ENCODE results near the gene PARD3. TPM values are rescaled to one million over a fixed set of nuclear protein-coding genes. Genes with fewer than 3 reads are reported as not detected.
A peak's percentile ranks its signal among the peaks of the same experiment; 100 is the strongest.

Gene PARD3
- total RNA-seq, 3 donors from 2014 or later = 48.2 to 93.7 (median 60.6) TPM

DNA sequence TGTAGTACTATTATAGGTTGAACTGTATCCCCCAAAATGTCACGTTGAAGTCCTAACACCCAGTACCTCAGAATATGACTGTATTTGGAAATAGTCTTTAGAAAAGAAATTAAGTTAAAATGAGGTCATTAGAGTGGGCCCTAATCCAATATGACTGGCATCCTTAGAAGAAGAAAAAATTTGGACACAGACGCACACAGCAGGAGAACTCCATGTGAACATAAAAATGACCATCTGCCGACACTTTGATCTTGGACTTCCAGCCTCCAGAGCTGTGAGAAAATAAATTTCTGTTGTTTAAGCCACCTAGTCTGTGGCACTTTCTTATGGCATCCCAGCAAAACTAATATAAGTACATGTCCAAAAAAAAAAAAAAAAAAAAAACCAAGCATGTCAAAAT, 225.8 kb downstream of the PARD3 start:
- Histone ChIP-seq H3K9me3 (no peaks in the 10 kb centered on the region), H3K4me1 (no peaks in the 10 kb centered on the region), H3K4me3 (no peak overlapping the region), H3K27me3 (no peaks in the 10 kb centered on the region), H3K36me3 (no peaks in the 10 kb centered on the region), H3K27ac (no peak overlapping the region)
- intact Hi-C loops (cut with DNase I; ENCODE audit: low total_unique reads) = no loop called here
- TF ChIP-seq, protein P1, sequence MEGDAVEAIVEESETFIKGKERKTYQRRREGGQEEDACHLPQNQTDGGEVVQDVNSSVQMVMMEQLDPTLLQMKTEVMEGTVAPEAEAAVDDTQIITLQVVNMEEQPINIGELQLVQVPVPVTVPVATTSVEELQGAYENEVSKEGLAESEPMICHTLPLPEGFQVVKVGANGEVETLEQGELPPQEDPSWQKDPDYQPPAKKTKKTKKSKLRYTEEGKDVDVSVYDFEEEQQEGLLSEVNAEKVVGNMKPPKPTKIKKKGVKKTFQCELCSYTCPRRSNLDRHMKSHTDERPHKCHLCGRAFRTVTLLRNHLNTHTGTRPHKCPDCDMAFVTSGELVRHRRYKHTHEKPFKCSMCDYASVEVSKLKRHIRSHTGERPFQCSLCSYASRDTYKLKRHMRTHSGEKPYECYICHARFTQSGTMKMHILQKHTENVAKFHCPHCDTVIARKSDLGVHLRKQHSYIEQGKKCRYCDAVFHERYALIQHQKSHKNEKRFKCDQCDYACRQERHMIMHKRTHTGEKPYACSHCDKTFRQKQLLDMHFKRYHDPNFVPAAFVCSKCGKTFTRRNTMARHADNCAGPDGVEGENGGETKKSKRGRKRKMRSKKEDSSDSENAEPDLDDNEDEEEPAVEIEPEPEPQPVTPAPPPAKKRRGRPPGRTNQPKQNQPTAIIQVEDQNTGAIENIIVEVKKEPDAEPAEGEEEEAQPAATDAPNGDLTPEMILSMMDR (IDR thresholded peaks at IDR 0.05) = no peak
- TF ChIP-seq POLR2A (IDR thresholded peaks at IDR 0.05) = no peak
- TF ChIP-seq POLR2AphosphoS5 (IDR thresholded peaks at IDR 0.05) = no peak
- no peak for DNase-seq (ENCODE audit: low spot score in 2 of 2)

DNA sequence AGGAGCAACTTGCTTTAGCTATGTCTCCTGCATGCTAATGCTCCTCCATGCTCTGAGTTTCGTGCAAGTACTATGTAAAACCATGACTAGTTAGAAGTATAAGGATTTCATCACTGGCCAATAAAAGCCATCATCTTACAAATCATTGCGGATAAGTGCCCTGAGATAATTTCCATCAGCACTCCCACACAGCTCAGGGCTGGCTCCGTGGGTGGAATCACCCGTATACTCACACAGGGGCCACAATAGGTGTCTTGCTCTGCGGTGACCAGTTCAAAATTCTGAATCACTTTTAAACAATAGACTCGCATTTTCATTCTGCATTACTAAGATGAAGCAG, 227.4 kb downstream of the PARD3 start:
- DNase-seq (ENCODE audit: low spot score in 2 of 2) = no peak
- Histone ChIP-seq H3K4me3 (no peak overlapping the region), H3K36me3 (no peaks in the 10 kb centered on the region), H3K27ac (no peak overlapping the region), H3K27me3 (no peaks in the 10 kb centered on the region), H3K4me1 (no peaks in the 10 kb centered on the region), H3K9me3 (no peaks in the 10 kb centered on the region)
- TF ChIP-seq POLR2AphosphoS5 (IDR thresholded peaks at IDR 0.05) (no peak), POLR2A (IDR thresholded peaks at IDR 0.05) (no peak)
- TF ChIP-seq, protein P1 (IDR thresholded peaks at IDR 0.05) = no peak
- intact Hi-C loops (cut with DNase I; ENCODE audit: low total_unique reads) = no loop called here

DNA sequence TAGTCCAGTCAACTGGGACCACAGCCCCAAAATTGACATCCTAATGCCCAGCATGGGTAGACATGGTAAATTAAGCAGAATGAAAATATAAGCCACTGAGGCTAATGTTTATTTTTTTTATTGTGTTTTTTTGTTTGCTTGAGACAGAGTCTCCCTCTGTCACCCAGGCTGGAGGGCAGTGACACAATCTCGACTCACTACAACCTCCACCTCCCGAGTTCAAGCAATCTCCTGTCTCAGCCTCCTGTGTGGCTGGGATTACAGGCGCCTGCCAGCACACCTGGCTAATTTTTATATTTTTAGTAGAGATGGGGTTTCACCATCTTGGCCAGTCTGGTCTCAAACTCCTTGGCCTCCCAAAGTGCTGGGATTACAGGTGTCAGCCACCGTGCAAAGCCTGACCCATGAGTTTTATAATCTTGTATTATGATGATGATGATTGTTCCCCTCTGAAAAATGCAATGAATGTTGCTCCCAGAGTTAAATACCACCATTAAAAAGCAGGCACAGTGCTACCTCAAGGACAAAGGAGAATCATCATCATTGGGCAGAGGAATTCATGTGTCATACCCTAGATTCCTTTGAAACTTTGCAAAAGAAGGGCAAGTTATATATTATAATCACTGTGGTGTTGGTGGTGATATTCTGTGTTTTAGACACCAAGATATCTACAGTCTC, 228.0 kb downstream of the PARD3 start:
- no peaks in the 10 kb centered on the region for H3K4me1 ChIP-seq
- no peak for DNase-seq (ENCODE audit: low spot score in 2 of 2)
- intact Hi-C loops (cut with DNase I; ENCODE audit: low total_unique reads) = no loop called here
- TF ChIP-seq, protein P1 (IDR thresholded peaks at IDR 0.05) = no peak
- no peak for TF ChIP-seq POLR2AphosphoS5 (IDR thresholded peaks at IDR 0.05)
- TF ChIP-seq POLR2A (IDR thresholded peaks at IDR 0.05) = no peak
- no peaks in the 10 kb centered on the region for H3K36me3 ChIP-seq
- H3K4me3 ChIP-seq = no peak overlapping the region
- H3K27me3 ChIP-seq = no peaks in the 10 kb centered on the region
- H3K27ac ChIP-seq = no peak overlapping the region
- no peaks in the 10 kb centered on the region for H3K9me3 ChIP-seq

DNA sequence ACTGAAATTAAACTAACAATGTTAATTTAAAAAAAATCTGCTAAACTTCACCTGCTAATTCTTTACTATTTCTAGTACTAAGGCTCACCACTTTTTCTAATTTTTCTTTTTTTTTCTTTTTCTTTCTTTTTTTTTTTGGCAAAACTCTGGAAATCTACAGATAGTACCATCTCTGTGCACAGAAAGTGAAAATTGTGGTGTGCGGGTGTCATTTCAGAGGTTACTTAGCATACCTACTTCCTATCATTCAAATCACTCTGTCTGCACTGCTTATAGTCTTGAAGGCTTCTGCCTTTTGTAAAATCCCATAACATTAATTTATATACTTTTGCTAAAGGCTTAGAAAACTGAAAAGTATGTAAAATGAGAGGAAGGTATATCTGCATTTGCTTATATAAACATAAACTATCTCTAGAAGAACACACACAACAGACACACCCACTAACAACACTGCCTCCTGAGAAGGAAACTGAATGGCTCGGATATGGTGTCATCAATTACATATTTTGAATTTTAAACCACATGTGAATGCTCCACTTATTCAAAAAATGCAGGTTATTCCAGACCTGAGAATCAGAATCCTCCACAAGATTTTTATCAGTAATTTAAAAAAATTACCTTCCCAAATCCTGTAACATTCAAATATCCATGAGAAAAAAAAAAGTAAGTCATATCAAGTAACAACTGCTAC, 229.5 kb downstream of the PARD3 start:
- Histone ChIP-seq H3K4me3 (no peak overlapping the region), H3K27me3 (no peaks in the 10 kb centered on the region)

DNA sequence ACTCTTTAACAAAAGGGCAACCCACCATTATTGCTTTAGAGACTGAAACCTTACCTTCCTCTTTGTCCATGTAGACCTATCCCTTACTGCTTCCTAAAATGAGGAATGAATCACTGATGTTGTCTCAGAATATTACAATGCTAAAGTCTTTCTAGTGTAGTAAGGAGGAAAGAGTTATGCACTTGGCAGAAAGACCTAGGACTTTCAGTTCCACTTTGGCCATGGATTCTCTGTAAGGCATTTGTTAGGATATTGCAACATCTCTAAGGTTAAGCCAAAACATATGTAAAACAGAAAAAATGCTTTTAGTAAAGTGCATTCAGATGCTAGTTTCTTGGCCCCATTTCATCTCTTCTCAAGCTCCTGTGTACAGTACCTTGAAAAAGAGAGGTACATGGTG, 230.9 kb downstream of the PARD3 start:
- H3K27me3 ChIP-seq = no peaks in the 10 kb centered on the region
- no peaks in the 10 kb centered on the region for H3K36me3 ChIP-seq
- H3K4me1 ChIP-seq = no peaks in the 10 kb centered on the region
- H3K4me3 ChIP-seq = no peak overlapping the region
- H3K27ac ChIP-seq = no peak overlapping the region
- intact Hi-C loops (cut with DNase I; ENCODE audit: low total_unique reads) = loop anchor here (5.0 kb wide), 1 partner anchor 267 kb away; no protein-coding TSS in a partner anchor
- H3K9me3 ChIP-seq = no peaks in the 10 kb centered on the region
- TF ChIP-seq, protein P1 (IDR thresholded peaks at IDR 0.05) = no peak
- peak in 1 of 3 donors; percentile 19 for TF ChIP-seq POLR2AphosphoS5 (IDR thresholded peaks at IDR 0.05)
- no peak for DNase-seq (ENCODE audit: low spot score in 2 of 2)

More for the DNA sequence above, 229.5 kb downstream of the PARD3 start:
- Histone ChIP-seq H3K9me3 (no peaks in the 10 kb centered on the region), H3K4me1 (no peaks in the 10 kb centered on the region), H3K36me3 (no peaks in the 10 kb centered on the region), H3K27ac (no peak overlapping the region)
- DNase-seq (ENCODE audit: low spot score in 2 of 2) = no peak
- intact Hi-C loops (cut with DNase I; ENCODE audit: low total_unique reads) = no loop called here
- TF ChIP-seq, protein P1 (IDR thresholded peaks at IDR 0.05) = no peak
- no peak for TF ChIP-seq POLR2A (IDR thresholded peaks at IDR 0.05)
